ENCODE results near the gene CYP27C1.

The CYP27C1 gene

GRCh38 chr2:127187831-127188230 is 32.3 kb downstream of the CYP27C1 start:
- Mint-ChIP-seq H3K27me3 (peaks cover 49% of the 10 kb centered on the region), H3K27ac (no peak overlapping the region), H3K4me1 (peaks cover 10% of the 10 kb centered on the region), H3K4me3 (no peak overlapping the region), H3K9me3 (no peaks in the 10 kb centered on the region)
- DNase-seq (no peak), ATAC-seq (no peak)

GRCh38 chr2:127187081-127187775 is 32.9 kb downstream of the CYP27C1 start:
- no peaks in the 10 kb centered on the region for H3K9me3 Mint-ChIP-seq
- ATAC-seq: no peak
- H3K4me3 Mint-ChIP-seq: no peak overlapping the region
- H3K4me1 Mint-ChIP-seq: peaks cover 10% of the 10 kb centered on the region
- no peak for DNase-seq
- peaks cover 49% of the 10 kb centered on the region for H3K27me3 Mint-ChIP-seq
- no peak overlapping the region for H3K27ac Mint-ChIP-seq

DNA sequence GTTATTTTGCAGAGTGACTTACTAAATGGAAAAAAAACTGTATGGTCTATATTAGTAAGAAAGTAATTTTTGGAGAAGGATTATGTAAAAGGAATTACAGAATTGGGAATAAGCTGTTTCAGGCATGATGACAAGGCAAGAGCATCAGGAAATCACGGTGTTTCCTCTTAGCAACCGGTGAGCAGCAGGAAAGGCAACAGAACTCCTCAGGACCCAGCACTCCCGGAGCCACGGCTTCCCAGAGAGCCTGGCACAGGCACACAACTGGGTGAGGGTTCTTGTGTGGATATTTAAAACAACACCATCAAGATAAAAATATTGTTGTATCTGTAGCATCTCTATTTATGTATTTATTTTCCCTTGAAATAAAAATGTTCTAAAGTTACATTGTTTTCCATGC is 34.4 kb downstream of the CYP27C1 start:
- Mint-ChIP-seq H3K9me3 (peaks cover 0 to 3% of the 10 kb centered on the region in 2 donors), H3K4me1 (peaks cover 10% of the 10 kb centered on the region), H3K27ac (no peak overlapping the region), H3K4me3 (no peak overlapping the region), H3K27me3 (peaks cover 49% of the 10 kb centered on the region)
- no peak for DNase-seq
- ATAC-seq: no peak

GRCh38 chr2:127185093-127185492 is 35.0 kb downstream of the CYP27C1 start:
- ATAC-seq: peak; percentile 50
- peak overlapping the region in 1 of 2 donors; percentile 1 for H3K27ac Mint-ChIP-seq

DNA sequence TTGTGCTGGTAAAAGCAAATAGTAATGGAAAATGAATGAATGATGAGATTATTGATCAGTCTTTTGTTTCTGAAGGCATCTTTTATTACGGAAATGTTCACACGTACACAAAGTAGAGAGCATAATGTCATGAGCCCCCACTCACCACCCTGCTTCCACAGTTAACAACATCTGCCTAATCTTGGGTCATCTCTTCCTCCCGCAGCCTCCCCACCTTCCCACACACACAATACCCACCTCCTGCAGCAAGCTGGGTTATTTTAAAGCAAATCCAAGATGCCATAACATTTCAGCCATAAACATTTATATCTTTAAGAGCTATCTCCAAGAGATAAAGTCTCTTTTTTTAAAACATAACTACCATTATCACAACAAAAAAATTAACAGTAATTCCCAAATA is 36.3 kb downstream of the CYP27C1 start:
- Mint-ChIP-seq H3K27ac (no peak overlapping the region), H3K4me1 (peaks cover 10% of the 10 kb centered on the region), H3K27me3 (peaks cover 43% of the 10 kb centered on the region), H3K4me3 (no peak overlapping the region), H3K9me3 (peaks cover 0 to 7% of the 10 kb centered on the region in 2 donors)
- no peak for ATAC-seq
- no peak for DNase-seq

More at GRCh38 chr2:127185093-127185492, 35.0 kb downstream of the CYP27C1 start:
- DNase-seq: peak in 1 of 2 donors; percentile 16
- Mint-ChIP-seq H3K4me1 (peaks cover 10% of the 10 kb centered on the region), H3K9me3 (peaks cover 0 to 7% of the 10 kb centered on the region in 2 donors), H3K27me3 (peaks cover 49% of the 10 kb centered on the region), H3K4me3 (peak overlapping the region in 1 of 2 donors; percentile 19)

DNA sequence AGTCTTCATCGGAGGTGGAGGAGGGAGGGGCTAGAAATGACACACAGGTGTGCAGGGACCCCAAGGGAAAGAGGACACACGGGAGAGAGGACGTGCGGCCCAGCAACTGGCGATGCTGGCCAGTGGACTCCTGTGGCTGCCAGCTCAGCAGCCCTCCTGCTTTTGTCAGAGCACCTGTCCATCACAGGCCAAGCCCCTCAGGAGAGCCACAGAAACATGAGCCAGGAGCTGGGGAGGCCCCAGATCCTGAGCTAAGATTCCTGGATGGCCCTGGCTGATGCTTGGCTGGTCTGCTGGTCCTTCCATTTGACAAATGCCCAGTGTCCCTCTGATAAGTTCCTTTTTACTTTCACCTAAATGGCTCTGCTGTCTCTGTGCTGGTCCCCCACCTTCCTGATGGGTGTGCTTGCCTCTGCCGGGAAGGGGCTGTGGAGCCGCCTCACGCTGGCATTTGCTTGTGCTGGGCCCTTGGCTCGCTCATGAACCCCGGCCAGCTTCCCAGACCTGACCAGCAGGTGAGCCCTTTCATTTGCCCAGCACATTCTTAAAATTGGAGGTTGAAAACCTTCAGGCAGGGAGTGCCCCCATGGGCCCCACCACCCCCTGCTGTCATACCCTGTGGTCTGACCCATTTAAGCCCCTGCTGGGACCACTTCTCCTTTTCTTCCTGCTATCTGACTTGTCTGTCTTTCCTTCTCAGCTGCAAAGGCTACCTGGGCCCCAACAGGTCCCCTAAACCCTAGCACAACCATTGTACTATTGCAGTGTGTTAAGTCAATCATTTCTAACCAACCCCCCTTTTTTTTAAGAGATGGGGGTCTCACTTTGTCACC is 37.3 kb downstream of the CYP27C1 start:
- ATAC-seq (no peak), DNase-seq (no peak)
- Mint-ChIP-seq H3K4me3 (no peak overlapping the region), H3K9me3 (peaks cover 0 to 7% of the 10 kb centered on the region in 2 donors), H3K4me1 (peaks cover 10% of the 10 kb centered on the region), H3K27ac (no peak overlapping the region), H3K27me3 (peaks cover 36% of the 10 kb centered on the region)

GRCh38 chr2:127181851-127182250 is 38.2 kb downstream of the CYP27C1 start:
- H3K27ac Mint-ChIP-seq: no peak overlapping the region
- H3K4me3 Mint-ChIP-seq: no peak overlapping the region
- peaks cover 10% of the 10 kb centered on the region for H3K4me1 Mint-ChIP-seq
- peaks cover 0 to 7% of the 10 kb centered on the region in 2 donors for H3K9me3 Mint-ChIP-seq
- no peak for ATAC-seq
- peaks cover 30% of the 10 kb centered on the region for H3K27me3 Mint-ChIP-seq
- no peak for DNase-seq

GRCh38 chr2:127179766-127180165 is 40.3 kb downstream of the CYP27C1 start:
- Mint-ChIP-seq H3K4me1 (peaks cover 1% of the 10 kb centered on the region), H3K4me3 (no peak overlapping the region), H3K27me3 (peaks cover 19% of the 10 kb centered on the region), H3K9me3 (peaks cover 0 to 7% of the 10 kb centered on the region in 2 donors), H3K27ac (no peak overlapping the region)
- DNase-seq: no peak
- ATAC-seq: no peak

GRCh38 chr2:127177617-127178263 is 42.4 kb downstream of the CYP27C1 start:
- Mint-ChIP-seq H3K27ac (no peak overlapping the region), H3K9me3 (peaks cover 0 to 7% of the 10 kb centered on the region in 2 donors), H3K4me3 (no peak overlapping the region), H3K4me1 (no peaks in the 10 kb centered on the region), H3K27me3 (peaks cover 10% of the 10 kb centered on the region)
- ATAC-seq (no peak), DNase-seq (no peak)

DNA sequence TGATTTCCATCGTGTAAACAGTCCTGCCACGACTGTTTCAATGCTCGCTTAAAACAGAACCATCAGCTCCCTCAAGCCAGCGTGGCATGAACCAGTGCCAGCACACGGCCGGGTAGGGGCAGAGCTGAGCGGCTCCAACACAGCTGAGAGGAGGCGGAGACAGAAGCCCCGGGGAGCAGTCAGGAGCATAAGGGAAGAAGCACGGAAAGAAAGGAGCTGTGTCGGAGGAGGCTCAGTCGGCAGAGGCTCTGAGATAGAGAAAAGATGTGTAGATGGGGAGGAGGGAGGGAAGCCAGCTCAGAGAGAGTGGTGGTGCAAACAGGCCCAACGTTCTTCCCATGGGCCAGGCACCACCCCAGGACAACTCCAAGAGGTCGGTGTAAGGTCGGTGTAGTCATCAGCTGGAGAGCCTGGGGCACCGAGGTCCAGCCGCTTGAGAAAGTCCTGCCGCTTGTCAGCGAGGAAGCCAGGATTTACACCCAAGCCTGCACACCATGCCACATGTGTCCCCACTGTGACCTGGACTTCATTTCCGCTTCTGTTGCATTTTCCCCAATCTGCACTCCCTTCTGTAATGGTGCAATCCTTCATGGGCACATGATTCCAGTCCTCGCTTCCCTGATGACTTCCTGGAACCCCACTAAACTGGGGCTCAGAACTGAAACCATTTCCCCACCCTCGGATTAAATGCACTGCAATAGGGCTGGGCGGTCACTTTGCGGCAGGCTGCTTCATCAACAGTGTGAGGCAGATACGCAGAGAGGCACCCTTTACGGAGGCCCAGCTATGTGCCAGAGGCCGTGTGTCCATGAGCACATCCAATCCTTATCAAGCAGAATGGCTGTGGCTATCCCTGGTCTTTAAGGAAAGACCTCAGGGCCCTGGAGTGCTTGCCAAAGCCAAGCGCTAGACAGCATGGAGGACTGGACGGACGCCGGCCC is 43.5 kb downstream of the CYP27C1 start:
- no peak for ATAC-seq
- H3K27me3 Mint-ChIP-seq: peaks cover 10% of the 10 kb centered on the region
- no peak for DNase-seq
- H3K4me1 Mint-ChIP-seq: no peaks in the 10 kb centered on the region
- no peak overlapping the region for H3K4me3 Mint-ChIP-seq
- no peak overlapping the region for H3K27ac Mint-ChIP-seq
- peaks cover 0 to 7% of the 10 kb centered on the region in 2 donors for H3K9me3 Mint-ChIP-seq

DNA sequence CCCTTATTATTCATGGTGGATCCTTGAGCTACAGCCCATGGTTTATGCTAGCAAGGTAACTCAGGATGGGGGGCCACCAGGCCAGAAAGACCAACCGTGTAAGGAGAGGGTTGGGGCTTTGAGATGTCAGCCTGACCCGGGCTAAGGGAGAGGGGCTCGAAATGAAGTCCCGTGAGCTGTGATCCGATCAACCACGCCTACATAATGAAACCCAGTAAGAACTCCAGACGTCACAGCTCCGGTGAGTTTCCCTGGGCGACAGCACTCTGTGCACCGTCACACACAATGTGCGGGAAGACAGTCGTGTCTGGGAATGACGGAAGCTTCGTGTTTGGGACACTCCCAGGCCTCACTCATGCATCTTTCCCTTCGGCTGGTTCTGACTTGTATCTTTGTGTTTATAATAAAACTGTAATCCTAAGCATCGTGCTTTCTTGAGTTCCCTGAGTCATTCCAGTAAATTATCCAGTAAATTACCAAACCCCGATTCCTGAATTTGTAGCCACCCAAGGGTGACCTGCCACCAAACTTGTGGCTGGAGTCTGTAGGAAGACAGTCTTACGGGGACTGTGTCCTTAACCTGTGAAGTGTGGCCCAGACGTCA is 44.2 kb downstream of the CYP27C1 start:
- Mint-ChIP-seq H3K27me3 (peaks cover 10% of the 10 kb centered on the region), H3K9me3 (peaks cover 0 to 5% of the 10 kb centered on the region in 2 donors), H3K27ac (no peak overlapping the region), H3K4me3 (no peak overlapping the region), H3K4me1 (no peaks in the 10 kb centered on the region)
- ATAC-seq (no peak), DNase-seq (no peak)

DNA sequence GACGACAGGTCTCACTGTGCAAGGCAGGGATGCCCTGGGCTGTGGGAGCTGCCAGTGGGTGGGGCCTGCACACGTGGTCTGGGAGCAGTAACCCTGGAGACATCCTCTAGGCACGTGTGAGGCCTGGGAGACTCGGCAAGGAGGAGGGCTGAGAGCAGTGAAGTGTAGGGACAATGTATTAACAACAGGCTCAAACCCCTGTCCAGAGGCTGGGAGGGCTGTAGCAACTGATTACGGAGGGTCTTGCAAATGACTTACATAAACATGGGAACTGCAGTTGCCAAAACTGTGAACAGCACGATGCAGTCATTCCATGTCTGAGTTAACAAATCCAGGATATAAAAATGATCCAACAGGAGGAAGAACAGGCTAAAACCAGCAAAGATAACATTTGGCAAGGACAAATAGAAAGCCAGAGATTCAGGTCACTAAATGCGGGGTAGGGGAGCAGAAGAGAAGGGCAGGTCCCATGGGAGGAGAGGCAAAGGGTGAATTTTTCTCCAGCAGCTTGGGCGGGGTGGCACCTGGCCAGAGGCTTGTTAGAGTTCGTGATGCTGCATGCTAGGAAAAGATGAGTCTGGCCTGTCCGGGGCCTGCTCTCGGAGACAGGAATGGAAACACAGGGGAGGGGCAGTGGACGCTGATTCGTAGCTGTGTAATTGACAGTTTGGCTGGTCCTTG is 44.9 kb downstream of the CYP27C1 start:
- ATAC-seq: no peak
- no peaks in the 10 kb centered on the region for H3K9me3 Mint-ChIP-seq
- no peak for DNase-seq
- H3K4me3 Mint-ChIP-seq: no peak overlapping the region
- H3K27ac Mint-ChIP-seq: no peak overlapping the region
- no peaks in the 10 kb centered on the region for H3K4me1 Mint-ChIP-seq
- peaks cover 10% of the 10 kb centered on the region for H3K27me3 Mint-ChIP-seq

DNA sequence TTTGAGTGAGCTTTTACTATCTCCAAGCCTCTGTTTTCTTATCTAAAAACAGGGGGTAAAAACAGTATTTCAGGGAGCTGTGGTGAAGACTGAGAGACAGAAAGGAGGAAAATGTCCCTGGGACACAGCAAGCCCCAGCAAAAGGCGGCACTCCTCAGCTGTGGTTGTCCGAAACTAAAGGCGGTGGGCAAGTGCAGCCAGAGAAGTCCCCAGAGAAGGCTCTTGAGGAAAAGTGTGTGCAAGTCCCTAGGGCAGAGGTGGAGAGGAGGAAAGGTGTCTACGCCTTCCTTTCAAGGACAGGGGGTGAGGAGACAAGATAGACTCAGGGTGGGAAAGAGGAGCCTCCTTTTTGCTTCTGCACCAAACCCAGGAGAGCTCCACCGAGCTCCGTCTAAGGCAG is 45.5 kb downstream of the CYP27C1 start:
- no peak overlapping the region for H3K27ac Mint-ChIP-seq
- no peak overlapping the region for H3K4me3 Mint-ChIP-seq
- DNase-seq: no peak
- H3K9me3 Mint-ChIP-seq: no peaks in the 10 kb centered on the region
- no peaks in the 10 kb centered on the region for H3K4me1 Mint-ChIP-seq
- H3K27me3 Mint-ChIP-seq: peaks cover 10% of the 10 kb centered on the region
- ATAC-seq: no peak

DNA sequence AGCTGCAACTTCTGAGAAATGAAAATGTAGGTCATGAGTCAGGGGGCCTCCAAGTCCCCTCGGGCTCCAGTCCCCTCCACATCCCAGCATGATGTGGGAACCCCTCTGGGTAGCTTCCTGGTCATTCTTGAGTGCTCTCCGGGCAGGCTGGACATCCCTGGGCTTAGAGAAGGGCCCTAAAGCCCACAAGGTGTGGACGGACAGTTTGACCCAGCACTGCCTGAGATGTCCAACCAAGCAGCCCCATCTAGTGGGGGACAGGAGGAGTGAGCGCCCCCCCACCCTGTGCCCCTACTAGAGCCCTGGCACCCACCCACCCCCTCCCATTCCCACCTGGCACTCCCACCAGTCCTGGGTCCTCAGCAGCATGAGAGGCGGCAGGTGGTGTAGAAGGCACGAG is 46.0 kb downstream of the CYP27C1 start:
- Mint-ChIP-seq H3K9me3 (no peaks in the 10 kb centered on the region), H3K4me3 (no peak overlapping the region), H3K27ac (no peak overlapping the region), H3K27me3 (peaks cover 10% of the 10 kb centered on the region), H3K4me1 (no peaks in the 10 kb centered on the region)
- DNase-seq (no peak), ATAC-seq (peak; percentile 42)

Measured in stimulated activated naive CD8-positive, alpha-beta T cell treated with anti-CD3 and anti-CD28 coated beads, Interleukin-15, amount 100 ng/mL, for 72 hours (primary cell).